Keratinocyte (primary cell): Measurements from ENCODE around the gene PNKD. TPM values are rescaled to one million over a fixed set of nuclear protein-coding genes. Genes with fewer than 3 reads are reported as not detected.

Experiments
- DNase-seq: peaks from one replicate; pipeline ENCODE4 v3.0.0-alpha.2; 2011; ENCODE audit warnings: low read depth, missing footprints, low spot score
- FAIRE-seq: peaks from 2 replicates; lab custom pipeline; 2011; peaks lifted over from hg19 to GRCh38; lab: Jason Lieb, UNC
- H2AFZ ChIP-seq: 2 replicates; pipeline ENCODE4 v1.6.0; 2012; ENCODE audit warnings: low read length, control low read depth, inconsistent platforms; ENCODE audit not compliant: control insufficient read depth
- H3K27ac ChIP-seq: 2 replicates; pipeline ENCODE4 v1.5.1; 2011; ENCODE audit warnings: low read length; ENCODE audit not compliant: control insufficient read depth, insufficient read depth
- H3K27me3 ChIP-seq: 3 replicates; pipeline ENCODE4 v1.6.0; 2011; ENCODE audit warnings: low read length; ENCODE audit not compliant: control insufficient read depth, insufficient read depth; ENCODE audit errors: extremely low read depth
- H3K36me3 ChIP-seq, 2 experiments: 2 replicates in 1 of 2; 3 replicates in 1 of 2; pipeline ENCODE4 v1.5.1; 2011; ENCODE audit warnings: low read length in 2 of 2, mild to moderate bottlenecking in 1 of 2; ENCODE audit not compliant: control insufficient read depth in 2 of 2, insufficient read depth in 2 of 2; ENCODE audit errors: extremely low read depth in 1 of 2
- H3K4me1 ChIP-seq: 3 replicates; pipeline ENCODE4 v1.5.1; 2011; ENCODE audit warnings: low read length; ENCODE audit not compliant: control insufficient read depth, insufficient read depth; ENCODE audit errors: extremely low read depth
- H3K4me2 ChIP-seq: 3 replicates; pipeline ENCODE4 v1.6.0; 2011; ENCODE audit warnings: low read depth, low read length; ENCODE audit not compliant: control insufficient read depth, insufficient read depth; ENCODE audit errors: extremely low read depth
- H3K4me3 ChIP-seq, 3 experiments: fragments of 200-600 bp in 1 of 3; sonication (generic) in 1 of 3; 2 replicates in 2 of 3; 3 replicates in 1 of 3; pipeline ENCODE4 v1.5.1; 2011 to 2016; ENCODE audit warnings: low read length in 3 of 3, mild to moderate bottlenecking in 3 of 3, control low read depth in 2 of 3, inconsistent platforms in 1 of 3, low read depth in 1 of 3, mixed read lengths in 1 of 3, mixed run types in 1 of 3, moderate library complexity in 1 of 3; ENCODE audit not compliant: control insufficient read depth in 2 of 3, insufficient read depth in 2 of 3; ENCODE audit errors: extremely low read depth in 1 of 3
- H3K79me2 ChIP-seq: 2 replicates; pipeline ENCODE4 v1.6.0; 2012; ENCODE audit warnings: low read length; ENCODE audit not compliant: control insufficient read depth, insufficient read depth
- H3K9ac ChIP-seq: 3 replicates; pipeline ENCODE4 v1.6.0; 2011; ENCODE audit warnings: low read length; ENCODE audit not compliant: control insufficient read depth, insufficient read depth; ENCODE audit errors: extremely low read depth
- H3K9me1 ChIP-seq: 3 replicates; pipeline ENCODE4 v1.6.0; 2011; ENCODE audit warnings: low read length; ENCODE audit not compliant: control insufficient read depth, insufficient read depth; ENCODE audit errors: extremely low read depth
- H3K9me3 ChIP-seq: 2 replicates; pipeline ENCODE4 v1.5.1; 2012; ENCODE audit warnings: low read depth, low read length; ENCODE audit not compliant: control insufficient read depth
- H4K20me1 ChIP-seq: 3 replicates; pipeline ENCODE4 v1.6.0; 2011; ENCODE audit warnings: low read length; ENCODE audit not compliant: control insufficient read depth, insufficient read depth; ENCODE audit errors: extremely low read depth
- EZH2 ChIP-seq: IDR thresholded peaks from one replicate; pipeline ENCODE4 v1.6.1; 2012; ENCODE audit warnings: inconsistent platforms, mild to moderate bottlenecking, low read length, moderate library complexity
- dilution Hi-C: fragments of 300-500 bp; cut with MboI; formaldehyde crosslinking; loops from one replicate; pipeline ENCODE4 v1.7.0; 2020; ENCODE audit warnings: low sequenced_read_pairs; ENCODE audit not compliant: extremely low pct_ligation_motif_present
- polyA plus RNA-seq, 5 experiments: library from polyadenylated mRNA; depleted of rRNA in 3 of 5; stranded (reverse) in 3 of 5; stranded (forward) in 1 of 5; unstranded in 1 of 5; fragments of >200 nt; gene quantifications; 1 replicate in 1 of 5; 2 replicates in 3 of 5; 3 replicates in 1 of 5; pipeline versions ENCODE4 v1.2.1 to v1.2.3, GENCODE V29; 2011 to 2012; ENCODE audit warnings: missing spikeins in 2 of 5, low read depth in 1 of 5, low replicate concordance in 1 of 5
- TF ChIP-seq, protein P1 (sequence below), 3 experiments: IDR thresholded peaks in 1 of 3; conservative IDR thresholded peaks in 1 of 3; optimal IDR thresholded peaks in 1 of 3; 2 replicates in 2 of 3; 3 replicates in 1 of 3; pipeline versions ENCODE3 to v1.5.1; 2011; ENCODE audit warnings: low read length in 3 of 3, mild to moderate bottlenecking in 3 of 3, moderate library complexity in 2 of 3, control low read depth in 1 of 3, inconsistent platforms in 1 of 3; ENCODE audit not compliant: insufficient read depth in 2 of 3; ENCODE audit errors: extremely low read depth in 1 of 3

Gene PNKD
- polyA plus RNA-seq, 1 donor (not counting 4 experiments of a cell fraction or from before 2014, with no cell fraction given), result 22.8 TPM

DNA sequence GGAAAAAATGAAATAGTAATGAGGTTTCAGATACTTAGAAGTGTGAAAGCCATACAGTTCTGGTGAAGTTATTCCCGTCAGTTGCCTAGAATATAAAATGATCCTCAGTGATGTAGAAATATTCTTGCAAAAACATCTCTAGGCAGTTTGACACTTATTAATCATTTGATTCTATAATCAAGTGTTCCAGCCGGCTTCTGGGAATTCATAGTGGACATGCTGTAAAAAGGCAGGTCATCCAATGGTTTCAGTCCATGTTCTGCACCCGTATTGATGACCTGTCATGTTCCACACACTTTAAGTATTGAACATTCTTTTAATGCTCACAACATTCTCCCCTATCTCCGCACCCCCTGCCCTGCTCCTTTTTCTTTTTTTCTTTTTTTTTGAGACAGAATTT, 33.5 kb upstream of the PNKD start:
- Histone ChIP-seq H3K27me3 (no peaks in the 10 kb centered on the region), H3K27ac (no peak overlapping the region), H2AFZ (no peak overlapping the region), H3K4me1 (no peaks in the 10 kb centered on the region), H3K79me2 (peaks cover 64% of the 10 kb centered on the region), H3K9me3 (no peaks in the 10 kb centered on the region), H3K9ac (no peak overlapping the region), H3K4me3 (no peak overlapping the region), H3K9me1 (no peaks in the 10 kb centered on the region), H4K20me1 (peaks cover 8% of the 10 kb centered on the region), H3K4me2 (no peak overlapping the region), H3K36me3 (peaks cover 40 to 51% of the 10 kb centered on the region in 2 experiments)
- DNase-seq (no peak), FAIRE-seq (no peak)
- TF ChIP-seq, protein P1, sequence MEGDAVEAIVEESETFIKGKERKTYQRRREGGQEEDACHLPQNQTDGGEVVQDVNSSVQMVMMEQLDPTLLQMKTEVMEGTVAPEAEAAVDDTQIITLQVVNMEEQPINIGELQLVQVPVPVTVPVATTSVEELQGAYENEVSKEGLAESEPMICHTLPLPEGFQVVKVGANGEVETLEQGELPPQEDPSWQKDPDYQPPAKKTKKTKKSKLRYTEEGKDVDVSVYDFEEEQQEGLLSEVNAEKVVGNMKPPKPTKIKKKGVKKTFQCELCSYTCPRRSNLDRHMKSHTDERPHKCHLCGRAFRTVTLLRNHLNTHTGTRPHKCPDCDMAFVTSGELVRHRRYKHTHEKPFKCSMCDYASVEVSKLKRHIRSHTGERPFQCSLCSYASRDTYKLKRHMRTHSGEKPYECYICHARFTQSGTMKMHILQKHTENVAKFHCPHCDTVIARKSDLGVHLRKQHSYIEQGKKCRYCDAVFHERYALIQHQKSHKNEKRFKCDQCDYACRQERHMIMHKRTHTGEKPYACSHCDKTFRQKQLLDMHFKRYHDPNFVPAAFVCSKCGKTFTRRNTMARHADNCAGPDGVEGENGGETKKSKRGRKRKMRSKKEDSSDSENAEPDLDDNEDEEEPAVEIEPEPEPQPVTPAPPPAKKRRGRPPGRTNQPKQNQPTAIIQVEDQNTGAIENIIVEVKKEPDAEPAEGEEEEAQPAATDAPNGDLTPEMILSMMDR (optimal IDR thresholded peaks at IDR 0.05 in 1 of 3, IDR thresholded peaks at IDR 0.05 in 1 of 3, conservative IDR thresholded peaks at IDR 0.05 in 1 of 3; ENCODE audit: extremely low read depth in 1 of 3, insufficient read depth in 2 of 3, low read length in 3 of 3), result no peak
- no peak for TF ChIP-seq EZH2
- dilution Hi-C loops, result no loop called here

DNA sequence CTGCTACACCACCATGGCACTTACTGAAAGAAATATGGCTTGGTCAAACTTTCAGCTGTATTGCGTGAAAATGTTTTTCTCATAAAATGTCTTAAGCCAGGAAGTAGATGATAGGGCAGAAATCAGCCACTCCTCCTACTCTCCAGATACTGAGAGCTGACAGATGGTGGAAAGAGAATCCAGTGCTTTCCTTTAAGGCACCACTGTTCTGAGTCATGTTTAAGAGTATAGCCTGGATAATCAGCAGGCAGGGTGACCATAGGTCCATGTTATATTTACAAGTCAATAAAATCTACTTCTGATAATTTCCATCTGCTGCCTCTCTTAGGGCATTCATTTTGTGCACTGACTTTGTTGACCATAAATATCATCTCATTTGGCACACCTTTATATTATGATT, 31.4 kb upstream of the PNKD start:
- no peak for FAIRE-seq
- no peak for DNase-seq
- peaks cover 7% of the 10 kb centered on the region for H4K20me1 ChIP-seq
- no peaks in the 10 kb centered on the region for H3K9me3 ChIP-seq
- H2AFZ ChIP-seq, result no peak overlapping the region
- no peak overlapping the region for H3K27ac ChIP-seq
- H3K9ac ChIP-seq, result no peak overlapping the region
- H3K27me3 ChIP-seq, result no peaks in the 10 kb centered on the region
- no peaks in the 10 kb centered on the region for H3K9me1 ChIP-seq
- H3K36me3 ChIP-seq, result peaks cover 44 to 47% of the 10 kb centered on the region in 2 experiments
- H3K4me1 ChIP-seq, result no peaks in the 10 kb centered on the region
- dilution Hi-C loops, result no loop called here
- no peak overlapping the region for H3K4me3 ChIP-seq
- TF ChIP-seq, protein P1 (optimal IDR thresholded peaks at IDR 0.05 in 1 of 3, IDR thresholded peaks at IDR 0.05 in 1 of 3, conservative IDR thresholded peaks at IDR 0.05 in 1 of 3; ENCODE audit: extremely low read depth in 1 of 3, insufficient read depth in 2 of 3, low read length in 3 of 3), result no peak
- no peak for TF ChIP-seq EZH2
- H3K4me2 ChIP-seq, result no peak overlapping the region
- H3K79me2 ChIP-seq, result peaks cover 56% of the 10 kb centered on the region
